Measurements from ENCODE around the gene ADAMTSL3. TPM values are rescaled to one million over a fixed set of nuclear protein-coding genes. Genes with fewer than 3 reads are reported as not detected.

Gene ADAMTSL3
- total RNA-seq, 1 donor from 2014 or later, result 0.67 TPM

- no peak for DNase-seq (ENCODE audit: low read depth)
- H3K27me3 ChIP-seq (ENCODE audit: control insufficient read depth, insufficient read depth, low read length), result no peaks in the 10 kb centered on the region
- H3K36me3 ChIP-seq (ENCODE audit: control insufficient read depth, insufficient read depth, low read length), result peaks cover 1% of the 10 kb centered on the region
- no peak overlapping the region for H3K4me3 ChIP-seq (ENCODE audit: low read depth, low read length)
- TF ChIP-seq, protein P1, sequence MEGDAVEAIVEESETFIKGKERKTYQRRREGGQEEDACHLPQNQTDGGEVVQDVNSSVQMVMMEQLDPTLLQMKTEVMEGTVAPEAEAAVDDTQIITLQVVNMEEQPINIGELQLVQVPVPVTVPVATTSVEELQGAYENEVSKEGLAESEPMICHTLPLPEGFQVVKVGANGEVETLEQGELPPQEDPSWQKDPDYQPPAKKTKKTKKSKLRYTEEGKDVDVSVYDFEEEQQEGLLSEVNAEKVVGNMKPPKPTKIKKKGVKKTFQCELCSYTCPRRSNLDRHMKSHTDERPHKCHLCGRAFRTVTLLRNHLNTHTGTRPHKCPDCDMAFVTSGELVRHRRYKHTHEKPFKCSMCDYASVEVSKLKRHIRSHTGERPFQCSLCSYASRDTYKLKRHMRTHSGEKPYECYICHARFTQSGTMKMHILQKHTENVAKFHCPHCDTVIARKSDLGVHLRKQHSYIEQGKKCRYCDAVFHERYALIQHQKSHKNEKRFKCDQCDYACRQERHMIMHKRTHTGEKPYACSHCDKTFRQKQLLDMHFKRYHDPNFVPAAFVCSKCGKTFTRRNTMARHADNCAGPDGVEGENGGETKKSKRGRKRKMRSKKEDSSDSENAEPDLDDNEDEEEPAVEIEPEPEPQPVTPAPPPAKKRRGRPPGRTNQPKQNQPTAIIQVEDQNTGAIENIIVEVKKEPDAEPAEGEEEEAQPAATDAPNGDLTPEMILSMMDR (IDR thresholded peaks at IDR 0.05; ENCODE audit: insufficient read depth, low read length, poor library complexity, severe bottlenecking), result no peak
These were observed 62.7 kb downstream of the ADAMTSL3 start for GRCh38 chr15:83716605-83717004.

GRCh38 chr15:83717010-83717409 lies 63.1 kb downstream of the ADAMTSL3 start:
- Histone ChIP-seq H3K27me3 (ENCODE audit: control insufficient read depth, insufficient read depth, low read length) (no peaks in the 10 kb centered on the region), H3K36me3 (ENCODE audit: control insufficient read depth, insufficient read depth, low read length) (peaks cover 1% of the 10 kb centered on the region), H3K4me3 (ENCODE audit: low read depth, low read length) (no peak overlapping the region)
- TF ChIP-seq, protein P1 (IDR thresholded peaks at IDR 0.05; ENCODE audit: insufficient read depth, low read length, poor library complexity, severe bottlenecking), result no peak
- DNase-seq (ENCODE audit: low read depth), result no peak

GRCh38 chr15:83720468-83720867 lies 66.5 kb downstream of the ADAMTSL3 start:
- Histone ChIP-seq H3K4me3 (ENCODE audit: low read depth, low read length) (no peak overlapping the region), H3K36me3 (ENCODE audit: control insufficient read depth, insufficient read depth, low read length) (no peaks in the 10 kb centered on the region), H3K27me3 (ENCODE audit: control insufficient read depth, insufficient read depth, low read length) (no peaks in the 10 kb centered on the region)
- TF ChIP-seq, protein P1 (IDR thresholded peaks at IDR 0.05; ENCODE audit: insufficient read depth, low read length, poor library complexity, severe bottlenecking), result no peak
- no peak for DNase-seq (ENCODE audit: low read depth)

DNA sequence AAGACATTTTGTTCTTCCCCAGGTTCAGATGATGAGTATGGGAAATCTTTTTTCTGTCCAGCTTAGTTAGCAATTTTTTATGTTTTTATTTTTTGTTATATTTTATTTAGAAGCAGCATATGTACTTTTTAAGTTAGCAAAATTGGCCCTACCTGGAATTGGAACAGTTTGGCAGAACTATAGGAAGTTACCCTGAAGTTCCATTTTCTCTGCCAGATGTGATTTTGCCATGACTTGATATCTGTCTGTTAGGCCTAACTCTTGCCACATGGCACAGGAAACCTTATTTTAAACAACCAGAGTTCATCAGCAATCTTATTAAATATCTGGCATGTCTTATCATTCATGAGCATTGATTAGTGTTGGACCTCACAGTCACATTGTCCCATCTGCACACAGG lies 67.1 kb downstream of the ADAMTSL3 start:
- Histone ChIP-seq H3K36me3 (ENCODE audit: control insufficient read depth, insufficient read depth, low read length) (no peaks in the 10 kb centered on the region), H3K27me3 (ENCODE audit: control insufficient read depth, insufficient read depth, low read length) (no peaks in the 10 kb centered on the region), H3K4me3 (ENCODE audit: low read depth, low read length) (no peak overlapping the region)
- DNase-seq (ENCODE audit: low read depth), result no peak
- TF ChIP-seq, protein P1 (IDR thresholded peaks at IDR 0.05; ENCODE audit: insufficient read depth, low read length, poor library complexity, severe bottlenecking), result no peak

GRCh38 chr15:83721981-83722380 lies 68.1 kb downstream of the ADAMTSL3 start:
- Histone ChIP-seq H3K36me3 (ENCODE audit: control insufficient read depth, insufficient read depth, low read length) (no peaks in the 10 kb centered on the region), H3K27me3 (ENCODE audit: control insufficient read depth, insufficient read depth, low read length) (no peaks in the 10 kb centered on the region), H3K4me3 (ENCODE audit: low read depth, low read length) (no peak overlapping the region)
- TF ChIP-seq, protein P1 (IDR thresholded peaks at IDR 0.05; ENCODE audit: insufficient read depth, low read length, poor library complexity, severe bottlenecking), result no peak
- DNase-seq (ENCODE audit: low read depth), result no peak

DNA sequence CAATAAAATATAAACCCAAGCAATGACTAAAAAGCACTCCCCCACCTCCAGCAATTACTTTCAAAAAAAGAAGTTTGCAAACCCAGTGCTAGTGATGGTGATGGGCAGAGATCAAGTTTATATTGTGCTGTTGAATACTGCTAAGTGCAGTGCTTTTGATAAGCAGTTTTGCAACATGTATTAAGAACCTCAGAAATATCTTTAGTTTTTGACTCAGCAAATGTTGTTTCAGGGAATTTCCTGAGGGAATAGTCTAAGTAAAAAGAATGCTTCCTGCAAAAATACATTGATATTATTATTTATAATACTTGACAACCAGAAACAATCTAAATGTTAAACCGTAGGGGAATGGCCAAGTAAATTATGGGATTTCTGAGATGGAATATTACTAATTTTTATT lies 69.3 kb downstream of the ADAMTSL3 start:
- Histone ChIP-seq H3K36me3 (ENCODE audit: control insufficient read depth, insufficient read depth, low read length) (no peaks in the 10 kb centered on the region), H3K27me3 (ENCODE audit: control insufficient read depth, insufficient read depth, low read length) (no peaks in the 10 kb centered on the region), H3K4me3 (ENCODE audit: low read depth, low read length) (no peak overlapping the region)
- no peak for DNase-seq (ENCODE audit: low read depth)
- TF ChIP-seq, protein P1 (IDR thresholded peaks at IDR 0.05; ENCODE audit: insufficient read depth, low read length, poor library complexity, severe bottlenecking), result no peak
